ENCODE data around the gene SPON1.
"Not testable (repeated sequence)": the region's sequence is repeated elsewhere in the genome, so short reads cannot be mapped to it uniquely, and the experiment has no call there.

SPON1 gene

DNA sequence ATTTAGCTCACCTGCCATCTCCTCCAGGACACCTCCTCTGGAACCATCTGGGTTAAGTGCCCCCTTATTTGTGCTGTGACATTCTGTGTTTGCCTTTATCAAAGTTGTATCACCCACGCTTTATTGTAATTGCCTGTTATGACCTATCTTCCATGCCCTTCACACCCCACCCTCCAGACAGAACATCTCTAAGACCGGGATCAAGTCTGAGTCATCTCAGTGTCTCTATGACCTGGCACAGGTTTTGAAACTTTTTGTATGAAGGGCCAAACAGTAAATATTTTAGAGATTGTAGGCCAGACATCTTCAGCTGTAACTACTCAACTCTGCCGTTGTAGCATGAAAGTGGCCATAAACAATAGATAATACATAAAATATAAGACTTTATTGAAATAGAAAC is 161.8 kb downstream of the SPON1 start:
- DNase-seq (ENCODE audit: low read depth in 2 of 2) = no peak

DNA sequence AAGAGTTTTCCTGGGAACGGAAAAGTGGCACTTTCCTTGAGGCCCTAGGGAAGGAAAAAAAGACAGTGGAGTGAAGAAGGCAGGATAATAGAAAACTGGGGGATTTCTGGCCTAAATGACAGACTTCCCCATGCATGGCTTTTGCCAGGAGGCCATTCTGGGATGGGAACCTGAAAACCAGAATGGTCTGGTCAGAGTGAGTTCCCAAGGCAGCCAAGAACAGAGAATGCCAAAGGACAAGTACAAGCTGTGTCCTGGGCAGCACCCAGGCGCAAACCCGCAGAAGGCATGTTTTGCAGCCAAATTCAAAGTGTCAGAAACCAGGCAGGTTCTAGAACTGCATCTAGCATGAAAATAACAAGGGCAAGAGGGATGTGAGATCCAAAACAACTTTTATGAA is 162.4 kb downstream of the SPON1 start:
- no peak for DNase-seq (ENCODE audit: low read depth in 2 of 2)

DNA sequence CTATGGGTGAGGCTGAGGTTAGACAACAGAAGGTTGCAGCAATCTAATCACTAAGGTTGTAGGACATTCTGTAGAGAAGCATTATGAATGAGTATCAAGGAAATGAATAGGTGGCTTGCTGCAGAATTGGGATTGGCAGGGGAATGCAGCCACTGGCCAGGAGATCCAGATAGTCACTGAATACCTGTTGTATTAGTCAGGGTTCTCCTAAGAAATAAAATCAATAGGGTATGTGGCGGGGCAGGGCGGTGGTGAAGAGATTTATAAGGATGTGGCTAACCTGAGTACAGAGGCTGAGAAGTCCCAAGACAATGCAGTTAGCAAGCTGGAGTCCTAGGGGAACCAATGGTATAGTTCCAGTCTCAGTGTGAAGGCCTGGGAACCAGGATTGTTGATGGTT is 163.0 kb downstream of the SPON1 start:
- DNase-seq (ENCODE audit: low read depth in 2 of 2) = no peak

GRCh38 chr11:14127679-14128078 is 165.2 kb downstream of the SPON1 start:
- no peak for DNase-seq (ENCODE audit: low read depth in 2 of 2)

DNA sequence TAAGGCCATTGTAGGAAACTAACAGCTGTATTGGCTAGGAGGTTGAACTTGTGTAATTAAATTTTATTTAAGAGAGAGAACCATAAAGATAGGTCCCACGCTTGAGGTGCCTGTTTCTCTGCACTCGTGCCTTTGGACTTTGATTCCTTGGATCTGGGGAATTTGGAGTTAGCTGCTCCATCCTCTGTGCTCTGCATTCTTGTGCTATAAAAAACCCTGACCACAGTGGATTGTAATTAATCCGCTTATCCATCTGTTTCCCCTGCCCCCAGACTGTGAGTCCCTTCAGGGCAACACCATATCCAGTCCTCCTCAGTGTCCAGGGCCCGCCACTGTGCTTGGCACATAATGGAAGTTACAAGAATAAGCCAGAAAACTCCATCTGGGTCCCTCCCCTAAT is 169.8 kb downstream of the SPON1 start:
- no peak for DNase-seq (ENCODE audit: low read depth in 2 of 2)

- no peak for DNase-seq (ENCODE audit: low read depth in 2 of 2)
Measured at GRCh38 chr11:14133381-14133780, 170.9 kb downstream of the SPON1 start.

DNA sequence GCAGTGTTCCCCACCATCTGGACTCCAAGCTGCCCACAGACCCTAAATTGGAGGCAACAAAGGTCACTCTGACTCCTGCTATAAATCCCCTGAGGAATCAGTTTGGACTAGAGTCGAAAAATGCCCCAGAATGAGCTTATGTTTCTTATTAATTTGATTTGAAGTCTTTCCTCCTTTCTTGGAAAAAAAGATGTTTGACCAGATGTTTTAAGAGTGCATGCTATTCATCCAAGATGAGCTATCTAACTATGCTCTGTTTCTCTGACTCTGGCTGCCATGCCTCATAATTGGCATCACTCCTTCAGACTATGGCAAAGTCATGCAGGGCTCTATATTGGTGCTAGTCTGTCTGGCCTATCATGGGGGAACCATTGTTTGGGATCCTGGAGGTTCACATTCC is 174.0 kb downstream of the SPON1 start:
- no peak for DNase-seq (ENCODE audit: low read depth in 2 of 2)

GRCh38 chr11:14137284-14137683 is 174.8 kb downstream of the SPON1 start:
- no peak for DNase-seq (ENCODE audit: low read depth in 2 of 2)

GRCh38 chr11:14140991-14141390 is 178.5 kb downstream of the SPON1 start:
- no peak for DNase-seq (ENCODE audit: low read depth in 2 of 2)

GRCh38 chr11:14141676-14142075 is 179.2 kb downstream of the SPON1 start:
- no peak for DNase-seq (ENCODE audit: low read depth in 2 of 2)

GRCh38 chr11:14144934-14145333 is 182.4 kb downstream of the SPON1 start:
- no peak for DNase-seq (ENCODE audit: low read depth in 2 of 2)

- DNase-seq (ENCODE audit: low read depth in 2 of 2) = no peak
Measured at GRCh38 chr11:14148653-14149273, 186.2 kb downstream of the SPON1 start.

- no peak for DNase-seq (ENCODE audit: low read depth in 2 of 2)
Measured at GRCh38 chr11:14149683-14150082, 187.2 kb downstream of the SPON1 start.

DNA sequence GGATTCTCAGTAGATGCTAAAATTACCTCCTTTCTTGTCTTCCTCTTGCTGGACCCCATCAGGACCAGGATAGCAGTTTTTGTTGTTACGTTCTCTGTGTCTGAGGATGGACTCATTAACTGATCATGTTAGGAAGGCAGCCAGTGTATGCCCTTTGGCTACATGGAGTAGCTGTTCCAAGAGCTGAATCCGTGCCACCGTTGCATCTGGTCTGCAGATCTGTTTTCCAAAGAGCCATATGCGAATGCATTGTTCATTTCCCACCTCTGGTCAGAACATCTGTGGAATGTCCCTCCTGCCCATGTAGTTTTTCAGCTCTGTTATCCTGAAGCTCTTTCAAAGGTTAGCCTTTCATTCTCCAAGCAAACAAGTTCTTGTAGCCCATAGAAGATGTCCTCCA is 188.4 kb downstream of the SPON1 start:
- no peak for DNase-seq (ENCODE audit: low read depth in 2 of 2)

DNA sequence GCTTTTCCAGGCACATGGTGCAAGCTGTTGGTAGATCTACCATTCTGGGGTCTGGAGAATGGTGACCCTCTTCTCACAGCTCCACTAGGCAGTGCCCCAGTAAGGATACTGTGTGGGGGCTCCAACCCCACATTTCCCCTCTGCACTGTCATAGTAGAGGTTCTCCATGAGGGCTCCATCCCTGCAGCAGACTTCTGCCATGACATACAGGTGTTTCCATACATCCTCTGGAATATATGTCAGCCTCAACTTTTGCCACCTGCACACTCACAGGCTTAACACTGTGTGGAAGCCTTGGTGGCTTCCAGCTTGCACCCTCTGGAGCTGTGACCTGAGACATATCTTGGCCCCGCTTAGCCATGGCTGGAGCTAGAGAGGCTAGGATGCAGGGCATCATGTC is 191.6 kb downstream of the SPON1 start:
- not testable (repeated sequence) for DNase-seq (ENCODE audit: low read depth in 2 of 2)

DNA sequence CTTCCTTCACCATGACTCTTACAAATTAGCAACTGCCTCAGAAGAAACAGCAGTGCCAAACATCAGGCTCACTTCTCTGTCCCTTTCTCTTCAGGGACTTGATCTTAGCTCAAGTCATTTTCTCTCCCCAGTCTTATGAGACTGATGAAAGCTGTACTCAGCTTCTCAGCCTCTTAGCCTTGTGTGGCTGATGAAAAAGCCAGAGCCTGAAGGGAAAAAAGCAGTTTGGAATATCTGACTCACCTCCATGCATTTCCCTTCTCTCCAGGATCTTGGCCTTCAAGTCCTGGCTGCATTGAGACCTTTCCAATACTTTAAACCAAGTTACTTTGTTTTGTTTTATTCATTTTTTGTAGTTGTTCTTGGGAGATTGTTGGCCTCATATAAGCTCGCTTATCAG is 195.9 kb downstream of the SPON1 start:
- DNase-seq (ENCODE audit: low read depth in 2 of 2) = no peak

- no peak for DNase-seq (ENCODE audit: low read depth in 2 of 2)
Measured at GRCh38 chr11:14163576-14163975, 201.1 kb downstream of the SPON1 start.

GRCh38 chr11:14173679-14174078 is 211.2 kb downstream of the SPON1 start:
- not testable (repeated sequence) for DNase-seq (ENCODE audit: low read depth in 2 of 2)

DNA sequence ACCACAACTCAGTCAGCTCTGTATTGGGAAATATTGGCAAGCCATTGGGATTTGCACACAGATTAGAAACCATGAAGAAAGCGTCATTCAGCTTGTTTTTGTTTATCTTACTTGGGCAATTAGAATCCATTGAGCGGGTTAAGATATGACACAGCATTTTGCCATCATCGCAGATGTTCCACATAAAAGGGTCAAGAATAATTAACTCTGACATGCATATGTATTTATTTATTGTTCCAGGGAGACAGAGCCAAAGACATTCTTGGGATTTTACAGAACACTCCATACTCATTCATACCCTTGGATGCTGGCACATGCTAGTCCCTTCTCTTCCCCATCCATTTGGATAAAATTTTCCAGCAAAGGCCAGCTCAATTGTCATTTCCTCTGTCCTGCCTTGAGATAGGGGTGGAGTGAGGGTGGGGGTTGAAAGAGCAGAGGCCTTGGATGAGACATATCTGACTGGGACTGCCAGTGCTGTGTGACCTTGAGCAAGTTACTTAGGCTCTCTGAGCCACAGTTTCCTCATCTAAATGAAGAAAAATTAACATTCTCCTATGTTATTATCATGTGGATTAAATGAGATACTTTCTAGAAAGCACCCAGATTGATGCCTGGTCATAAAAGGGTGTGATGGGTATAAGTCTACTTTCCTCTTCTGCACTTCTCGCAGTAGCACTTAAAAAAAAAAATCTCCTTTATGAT is 216.7 kb downstream of the SPON1 start:
- no peak for DNase-seq (ENCODE audit: low read depth in 2 of 2)

GRCh38 chr11:14181121-14181520 is 218.6 kb downstream of the SPON1 start:
- no peak for DNase-seq (ENCODE audit: low read depth in 2 of 2)

DNA sequence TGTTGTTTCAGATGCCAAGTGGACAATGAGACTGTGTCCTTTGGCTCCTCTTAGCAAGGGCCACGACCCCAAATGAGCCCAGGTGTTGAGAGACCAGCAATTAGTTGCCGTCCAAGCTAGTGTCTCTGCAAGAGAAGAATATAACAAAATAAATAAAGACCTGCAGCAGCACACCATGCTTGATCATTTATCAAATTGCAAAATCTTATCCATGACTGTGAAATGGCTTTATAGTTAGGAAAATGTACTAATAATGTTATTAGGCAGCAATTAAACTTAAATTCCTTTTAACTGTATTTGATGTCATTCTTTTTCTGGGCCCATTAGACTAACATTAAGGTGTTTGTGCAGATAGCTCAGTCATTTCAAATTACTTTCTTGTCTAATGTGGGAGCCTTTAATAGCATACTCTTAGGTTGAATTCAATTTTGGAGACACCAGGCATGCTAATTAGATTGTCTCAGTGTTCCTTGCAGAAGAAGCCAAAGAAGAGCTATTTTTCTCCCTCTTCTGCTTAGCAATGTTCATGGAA is 220.4 kb downstream of the SPON1 start:
- DNase-seq (ENCODE audit: low read depth in 2 of 2) = no peak

DNA sequence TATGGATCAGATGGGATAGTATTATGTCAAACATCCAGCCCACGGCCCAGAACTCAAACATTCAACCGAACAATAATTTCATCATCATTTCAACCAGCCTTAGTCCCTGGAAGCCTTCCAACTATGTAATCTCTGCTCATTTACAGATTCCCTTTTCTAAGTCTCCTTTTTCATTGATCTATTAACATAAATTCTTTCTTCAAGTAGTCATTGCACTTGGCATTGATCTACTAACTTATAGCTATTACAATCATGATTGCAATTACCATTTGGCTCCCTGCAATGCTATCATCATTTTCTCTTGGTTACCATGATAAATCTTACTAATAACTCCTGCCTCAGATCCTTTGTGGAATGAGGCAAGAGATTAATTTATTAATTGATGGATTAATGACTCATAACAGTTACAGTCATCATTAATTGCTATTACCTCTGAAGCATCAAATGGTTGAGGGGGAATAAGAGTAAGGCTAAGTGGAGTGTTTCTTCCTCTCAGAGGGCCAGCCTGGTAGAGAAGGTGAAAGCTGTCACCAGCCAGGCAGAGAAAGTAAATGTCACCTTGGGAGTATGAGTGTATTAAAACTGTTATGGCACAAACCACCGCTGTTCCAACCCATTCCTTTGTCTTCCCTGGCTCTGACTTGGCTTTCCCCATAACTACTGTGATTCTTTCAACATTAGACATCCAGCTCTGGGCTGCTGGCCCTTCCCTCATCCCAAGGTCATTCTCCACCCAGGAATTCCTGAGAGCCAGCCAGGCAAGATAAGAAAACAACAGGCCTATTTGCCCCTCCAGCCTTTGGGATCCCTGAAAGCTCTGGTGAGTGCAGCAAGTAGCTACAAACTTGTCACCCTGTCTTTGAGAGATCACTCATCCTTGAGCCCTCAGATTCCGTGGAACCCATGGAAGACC is 221.8 kb downstream of the SPON1 start:
- DNase-seq (ENCODE audit: low read depth in 2 of 2) = no peak
